Transverse colon (tissue), 4 donors: ENCODE results near the gene CBFA2T2.

Experiments used
- CTCF ChIP-seq, 5 experiments: fragments of 200-600 bp in 3 of 5; fragments of 450-650 bp in 2 of 5; sonication (generic) in 3 of 5; IDR thresholded peaks; 1 replicate in 2 of 5; 2 replicates in 3 of 5; pipeline ENCODE4 v1.5.1; 2016 to 2017; ENCODE audit warnings: antibody characterized with exemption in 5 of 5, inconsistent platforms in 3 of 5, mild to moderate bottlenecking in 2 of 5, moderate library complexity in 1 of 5
- POLR2AphosphoS5 ChIP-seq, 3 donors: sonication (generic); formaldehyde crosslinking; IDR thresholded peaks; one replicate each; pipeline ENCODE4 v1.6.1; 2016; ENCODE audit warnings: antibody characterized with exemption in 3 of 3

- TF ChIP-seq CTCF (IDR thresholded peaks at IDR 0.05), result no peak
- no peak for TF ChIP-seq POLR2AphosphoS5 (IDR thresholded peaks at IDR 0.05)
Observed at GRCh38 chr20:33506576-33506975, 16.7 kb downstream of the CBFA2T2 start.
